BJ (cell line): ENCODE measurements around the gene SCG3. TPM values are rescaled to one million over a fixed set of nuclear protein-coding genes. Genes with fewer than 3 reads are reported as not detected.

Experiments
- CTCF ChIA-PET: fragments of 350-600 bp; formaldehyde crosslinking; extraction: SDS; loops from one replicate; lab custom pipeline; 2021; ENCODE audit warnings: antibody characterized with exemption, inconsistent platforms; lab: Yijun Ruan, JAX
- POLR2A ChIA-PET: fragments of 300-600 bp; sonication (Branson Sonifier 250); formaldehyde crosslinking; extraction: SDS; loops from one replicate; lab custom pipeline; 2021; ENCODE audit warnings: antibody characterized with exemption; lab: Charles Lee
- DNase-seq: peaks from one replicate; pipeline ENCODE4 v3.0.0-alpha.2; 2011; ENCODE audit warnings: low read depth
- H3K27me3 ChIP-seq: 2 replicates; pipeline ENCODE4 v1.6.0; 2011; ENCODE audit warnings: low read length; ENCODE audit not compliant: control insufficient read depth, insufficient read depth
- H3K36me3 ChIP-seq: 2 replicates; pipeline ENCODE4 v1.5.1; 2011; ENCODE audit warnings: low read length; ENCODE audit not compliant: control insufficient read depth, insufficient read depth
- H3K4me3 ChIP-seq: 2 replicates; pipeline ENCODE4 v1.5.1; 2011; ENCODE audit warnings: low read depth, mild to moderate bottlenecking, control low read depth, low read length
- polyA plus RNA-seq: library from polyadenylated mRNA; depleted of rRNA; stranded (reverse); fragments of >200 nt; gene quantifications from 2 replicates; pipeline ENCODE4 v1.2.3, GENCODE V29; 2011
- TF ChIP-seq, protein P1 (sequence below): IDR thresholded peaks from 2 replicates; pipeline ENCODE4 v1.5.1; 2011; ENCODE audit warnings: low read depth, mild to moderate bottlenecking, control low read depth, inconsistent platforms, low read length, moderate library complexity; ENCODE audit not compliant: insufficient read depth

The SCG3 gene
- polyA plus RNA-seq, 1 experiment = not detected

DNA sequence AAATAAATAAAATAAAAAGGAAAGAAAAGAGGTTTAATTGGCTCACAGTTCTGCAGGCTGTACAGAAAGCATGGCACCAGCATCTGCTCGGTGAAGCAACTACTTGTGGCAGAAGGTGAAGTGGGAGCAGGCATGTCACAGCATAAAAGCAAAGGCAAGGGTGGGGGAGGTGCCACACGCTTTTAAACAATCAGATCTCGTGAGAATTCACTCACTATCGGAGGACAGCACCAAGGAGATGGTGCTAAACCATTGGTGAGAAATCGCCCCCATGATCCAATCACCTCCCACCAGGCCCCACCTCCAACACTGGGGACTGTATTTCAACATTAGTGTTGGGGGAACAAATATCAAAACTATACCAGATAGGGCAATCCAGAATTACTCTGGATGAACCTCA is 15.3 kb downstream of the SCG3 start:
- peaks cover 11% of the 10 kb centered on the region for H3K27me3 ChIP-seq
- ChIA-PET CTCF (no interaction called here), POLR2A (no interaction called here)
- no peak overlapping the region for H3K4me3 ChIP-seq
- TF ChIP-seq, protein P1, sequence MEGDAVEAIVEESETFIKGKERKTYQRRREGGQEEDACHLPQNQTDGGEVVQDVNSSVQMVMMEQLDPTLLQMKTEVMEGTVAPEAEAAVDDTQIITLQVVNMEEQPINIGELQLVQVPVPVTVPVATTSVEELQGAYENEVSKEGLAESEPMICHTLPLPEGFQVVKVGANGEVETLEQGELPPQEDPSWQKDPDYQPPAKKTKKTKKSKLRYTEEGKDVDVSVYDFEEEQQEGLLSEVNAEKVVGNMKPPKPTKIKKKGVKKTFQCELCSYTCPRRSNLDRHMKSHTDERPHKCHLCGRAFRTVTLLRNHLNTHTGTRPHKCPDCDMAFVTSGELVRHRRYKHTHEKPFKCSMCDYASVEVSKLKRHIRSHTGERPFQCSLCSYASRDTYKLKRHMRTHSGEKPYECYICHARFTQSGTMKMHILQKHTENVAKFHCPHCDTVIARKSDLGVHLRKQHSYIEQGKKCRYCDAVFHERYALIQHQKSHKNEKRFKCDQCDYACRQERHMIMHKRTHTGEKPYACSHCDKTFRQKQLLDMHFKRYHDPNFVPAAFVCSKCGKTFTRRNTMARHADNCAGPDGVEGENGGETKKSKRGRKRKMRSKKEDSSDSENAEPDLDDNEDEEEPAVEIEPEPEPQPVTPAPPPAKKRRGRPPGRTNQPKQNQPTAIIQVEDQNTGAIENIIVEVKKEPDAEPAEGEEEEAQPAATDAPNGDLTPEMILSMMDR = no peak
- DNase-seq = no peak
- no peaks in the 10 kb centered on the region for H3K36me3 ChIP-seq

GRCh38 chr15:51697163-51697562 is 15.9 kb downstream of the SCG3 start:
- Histone ChIP-seq H3K4me3 (no peak overlapping the region), H3K27me3 (peaks cover 12% of the 10 kb centered on the region), H3K36me3 (no peaks in the 10 kb centered on the region)
- TF ChIP-seq, protein P1 = no peak
- POLR2A ChIA-PET = no interaction called here
- CTCF ChIA-PET = interaction anchor here (1.5 kb wide), 1 partner anchor 80 kb away, joined by 3 read pairs; no protein-coding TSS in a partner anchor
- DNase-seq = no peak

GRCh38 chr15:51699373-51699772 is 18.1 kb downstream of the SCG3 start:
- H3K4me3 ChIP-seq = no peak overlapping the region
- CTCF ChIA-PET = no interaction called here
- POLR2A ChIA-PET = interaction anchor here (0.6 kb wide), 1 partner anchor 843 kb away, joined by 6 read pairs; no protein-coding TSS in a partner anchor
- no peaks in the 10 kb centered on the region for H3K36me3 ChIP-seq
- peaks cover 9% of the 10 kb centered on the region for H3K27me3 ChIP-seq
- TF ChIP-seq, protein P1 = no peak
- no peak for DNase-seq

- POLR2A ChIA-PET = no interaction called here
- CTCF ChIA-PET = interaction anchor here (0.9 to 1.3 kb wide), 3 partner anchors 8 to 24 kb away, joined by 3 to 5 read pairs (median 3); no protein-coding TSS in a partner anchor
- no peak for DNase-seq
- TF ChIP-seq, protein P1 = no peak
- Histone ChIP-seq H3K36me3 (no peaks in the 10 kb centered on the region), H3K27me3 (peaks cover 13% of the 10 kb centered on the region), H3K4me3 (no peak overlapping the region)
Measured at GRCh38 chr15:51702710-51703109, 21.4 kb downstream of the SCG3 start.

DNA sequence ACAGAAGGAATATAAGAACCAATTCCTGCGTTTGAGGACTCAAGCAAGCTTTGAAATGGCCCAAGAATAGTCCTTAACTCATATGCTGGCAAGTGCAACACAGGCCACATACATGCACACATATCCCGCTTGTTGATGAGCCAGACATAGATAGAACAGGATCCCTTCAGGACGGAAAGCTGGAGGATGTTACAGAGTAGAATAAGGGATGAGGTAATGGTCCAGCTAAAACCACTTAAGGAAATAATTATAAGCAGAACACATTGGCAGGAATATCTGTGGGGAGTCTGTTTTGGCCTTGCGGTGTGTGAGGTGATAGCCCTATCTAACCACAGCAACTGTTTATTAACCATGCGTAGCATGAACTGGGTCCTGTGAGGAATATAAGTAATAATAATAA is 25.0 kb downstream of the SCG3 start:
- DNase-seq = no peak
- CTCF ChIA-PET = interaction anchor here (1.4 to 1.8 kb wide), 2 partner anchors 56 to 70 kb away, joined by 5 to 8 read pairs; no protein-coding TSS in a partner anchor
- POLR2A ChIA-PET = no interaction called here

More for the DNA sequence above, 25.0 kb downstream of the SCG3 start:
- Histone ChIP-seq H3K4me3 (no peak overlapping the region), H3K27me3 (peaks cover 7% of the 10 kb centered on the region), H3K36me3 (no peaks in the 10 kb centered on the region)
- TF ChIP-seq, protein P1 = no peak
